DOHH2 (cell line): Measurements from ENCODE around the gene FBXL12.

Experiments
- H3F3A ChIP-seq: fragments of 200-600 bp; sonication (generic), shearing (Covaris generic); 2 replicates; pipeline ENCODE4 v1.6.0; 2016; ENCODE audit warnings: antibody characterized with exemption, mild to moderate bottlenecking; ENCODE audit not compliant: control insufficient read depth, insufficient read depth
- H3K27ac ChIP-seq: fragments of 200-600 bp; sonication (generic); 2 replicates; pipeline ENCODE4 v1.5.1; 2014; ENCODE audit warnings: low read depth, mild to moderate bottlenecking, low read length, moderate library complexity
- H3K27me3 ChIP-seq: fragments of 200-600 bp; sonication (generic); 2 replicates; pipeline ENCODE4 v1.6.1; 2014; ENCODE audit warnings: mild to moderate bottlenecking, low read length, mixed read lengths; ENCODE audit not compliant: control insufficient read depth
- H3K36me3 ChIP-seq: fragments of 200-600 bp; sonication (generic); 2 replicates; pipeline ENCODE4 v1.6.1; 2014; ENCODE audit warnings: mild to moderate bottlenecking, low read length, moderate library complexity, mixed read lengths; ENCODE audit not compliant: control insufficient read depth
- H3K4me1 ChIP-seq: fragments of 200-600 bp; sonication (generic); 2 replicates; pipeline ENCODE4 v1.6.1; 2014; ENCODE audit warnings: mild to moderate bottlenecking, low read length, mixed read lengths; ENCODE audit not compliant: control insufficient read depth
- H3K4me2 ChIP-seq: fragments of 200-600 bp; sonication (generic); 2 replicates; pipeline ENCODE4 v1.6.0; 2014; ENCODE audit warnings: mild to moderate bottlenecking, low read length, moderate library complexity
- H3K4me3 ChIP-seq: fragments of 200-600 bp; sonication (generic); 2 replicates; pipeline ENCODE4 v1.5.1; 2014; ENCODE audit warnings: mild to moderate bottlenecking, low read length, mixed read lengths
- H3K79me2 ChIP-seq: fragments of 200-600 bp; sonication (generic); 2 replicates; pipeline ENCODE4 v1.6.1; 2014; ENCODE audit warnings: mild to moderate bottlenecking, low read length, mixed read lengths; ENCODE audit not compliant: control insufficient read depth
- H3K9me2 ChIP-seq: fragments of 200-600 bp; sonication (generic); replicated peaks from 2 replicates; pipeline ENCODE4 v1.6.1; 2014; ENCODE audit warnings: mild to moderate bottlenecking, low read length, mixed read lengths; ENCODE audit not compliant: control insufficient read depth
- H3K9me3 ChIP-seq: fragments of 200-600 bp; sonication (generic); 2 replicates; pipeline ENCODE4 v1.6.1; 2014; ENCODE audit warnings: antibody characterized with exemption, low read length, mixed read lengths; ENCODE audit not compliant: control insufficient read depth, insufficient read depth
- H4K20me1 ChIP-seq: fragments of 200-600 bp; sonication (generic); 2 replicates; pipeline ENCODE4 v1.6.0; 2014; ENCODE audit warnings: low read depth, mild to moderate bottlenecking, antibody characterized with exemption, low read length, moderate library complexity; ENCODE audit not compliant: control insufficient read depth, insufficient read depth
- CTCF ChIP-seq: fragments of 200-600 bp; sonication (generic); IDR thresholded peaks from one replicate; pipeline ENCODE4 v1.5.1; 2014; ENCODE audit warnings: antibody characterized with exemption, mild to moderate bottlenecking, low read depth, low read length; ENCODE audit not compliant: poor library complexity, severe bottlenecking
- EZH2phosphoT487 ChIP-seq: fragments of 200-600 bp; sonication (generic); IDR thresholded peaks from 2 replicates; pipeline ENCODE4 v1.6.1; 2017; ENCODE audit warnings: borderline replicate concordance, mild to moderate bottlenecking, antibody characterized with exemption, low read length, moderate library complexity, mixed read lengths

Gene FBXL12

GRCh38 chr19:9842834-9843625, 24.2 kb upstream of the FBXL12 start:
- Histone ChIP-seq H3K36me3 (peaks cover 84% of the 10 kb centered on the region), H3K79me2 (peaks cover 13% of the 10 kb centered on the region), H4K20me1 (no peaks in the 10 kb centered on the region), H3K9me2 (no peaks in the 10 kb centered on the region), H3K4me3 (no peak overlapping the region), H3K4me1 (no peaks in the 10 kb centered on the region), H3F3A (no peaks in the 10 kb centered on the region), H3K9me3 (no peaks in the 10 kb centered on the region), H3K27ac (no peak overlapping the region), H3K27me3 (no peaks in the 10 kb centered on the region), H3K4me2 (no peak overlapping the region)
- no peak for TF ChIP-seq CTCF
- no peak for TF ChIP-seq EZH2phosphoT487

GRCh38 chr19:9839415-9839814, 20.5 kb upstream of the FBXL12 start:
- H4K20me1 ChIP-seq = peaks cover 6% of the 10 kb centered on the region; the same call in 1 of the 2 replicates
- peaks cover 35% of the 10 kb centered on the region for H3K79me2 ChIP-seq
- H3K27ac ChIP-seq = no peak overlapping the region
- H3K36me3 ChIP-seq = peaks cover 66% of the 10 kb centered on the region
- H3F3A ChIP-seq = peaks cover under 1% of the 10 kb centered on the region; the same call in 1 of the 2 replicates
- TF ChIP-seq EZH2phosphoT487 (no peak), CTCF (no peak)
- H3K27me3 ChIP-seq = no peaks in the 10 kb centered on the region
- H3K4me3 ChIP-seq = no peak overlapping the region
- no peaks in the 10 kb centered on the region for H3K9me3 ChIP-seq
- peaks cover 13% of the 10 kb centered on the region for H3K4me1 ChIP-seq
- H3K4me2 ChIP-seq = no peak overlapping the region
- H3K9me2 ChIP-seq = no peaks in the 10 kb centered on the region

GRCh38 chr19:9838324-9838723, 19.4 kb upstream of the FBXL12 start:
- TF ChIP-seq EZH2phosphoT487 (no peak), CTCF (no peak)
- Histone ChIP-seq H3K4me1 (peaks cover 18% of the 10 kb centered on the region), H3K4me3 (no peak overlapping the region), H3K79me2 (peaks cover 38% of the 10 kb centered on the region), H3K4me2 (no peak overlapping the region), H3K9me2 (no peaks in the 10 kb centered on the region), H3K27ac (no peak overlapping the region), H3K36me3 (peaks cover 58% of the 10 kb centered on the region), H4K20me1 (peaks cover 6% of the 10 kb centered on the region; the same call in 1 of the 2 replicates), H3K27me3 (no peaks in the 10 kb centered on the region), H3K9me3 (no peaks in the 10 kb centered on the region), H3F3A (peaks cover 6% of the 10 kb centered on the region; the same call in 1 of the 2 replicates)
